Measurements from ENCODE around the gene ELOF1. TPM values are rescaled to one million over a fixed set of nuclear protein-coding genes. Genes with fewer than 3 reads are reported as not detected.

Gene ELOF1
- total RNA-seq, 1 experiment from 2014 or later = 44.7 TPM

GRCh38 chr19:11535792-11536595 is 23.0 kb downstream of the ELOF1 start:
- DNase-seq (ENCODE audit: low read depth) = peak; percentile 81

- DNase-seq (ENCODE audit: low read depth) = no peak
These were observed 24.1 kb downstream of the ELOF1 start for GRCh38 chr19:11534948-11535347.

GRCh38 chr19:11534538-11534937 is 24.5 kb downstream of the ELOF1 start:
- no peak for DNase-seq (ENCODE audit: low read depth)

DNA sequence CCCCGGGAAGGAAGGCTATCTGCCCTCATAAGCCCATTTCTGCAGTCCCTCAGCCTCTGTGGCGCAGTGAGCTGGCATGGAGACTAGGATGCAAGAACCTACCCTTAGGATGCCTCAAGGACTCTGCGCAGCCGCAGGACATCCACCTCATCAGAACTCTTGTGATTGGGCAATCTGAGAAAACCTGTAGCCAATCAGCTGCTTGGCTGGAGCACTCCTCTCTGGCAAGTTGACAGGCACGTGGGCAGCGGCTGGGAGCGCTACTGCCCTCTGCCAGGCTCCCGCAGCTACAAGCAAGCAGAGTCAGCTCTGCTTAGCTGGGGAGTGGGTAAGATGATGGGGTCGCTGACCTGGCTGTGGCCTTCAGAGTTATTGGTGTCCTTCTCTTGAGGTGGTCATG is 28.6 kb downstream of the ELOF1 start:
- DNase-seq (ENCODE audit: low read depth) = peak; percentile 48

DNA sequence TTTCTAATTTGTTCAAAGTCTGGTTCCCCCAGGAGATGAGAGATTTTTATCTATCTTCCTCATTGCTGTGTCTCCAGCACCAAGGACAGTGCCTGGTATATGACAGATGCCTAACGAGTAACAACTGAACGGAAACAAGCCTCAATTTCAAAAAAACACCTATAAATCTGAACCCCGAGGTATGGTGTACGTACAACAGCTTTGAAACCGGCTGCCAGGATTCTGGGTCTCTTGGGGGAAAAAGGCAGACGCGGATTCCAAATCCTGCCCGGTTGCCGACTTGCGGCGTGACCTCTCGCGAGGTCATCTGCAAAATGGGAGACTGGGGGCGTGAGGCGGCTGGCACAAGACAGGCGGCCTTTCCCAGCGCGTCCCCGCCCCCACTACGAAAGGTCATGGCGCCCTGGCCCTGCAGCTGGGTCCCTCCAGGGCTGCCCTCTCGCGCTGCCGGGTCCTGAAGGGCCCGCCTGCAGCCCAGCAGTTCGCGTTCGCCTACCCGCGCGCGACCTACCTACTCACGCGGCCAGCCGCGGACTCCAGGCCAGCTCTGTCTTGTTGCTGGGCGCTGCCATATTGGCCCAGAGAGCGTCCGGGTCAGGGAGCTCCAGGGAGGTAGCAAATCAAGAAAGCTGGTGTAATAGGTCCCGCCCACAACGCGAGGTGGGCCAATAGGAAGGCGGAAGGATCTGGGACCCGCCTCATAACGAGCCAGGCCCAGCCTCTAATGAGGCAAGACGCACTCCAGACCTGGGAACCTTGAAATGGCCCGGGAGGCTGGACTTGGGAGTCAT is 30.3 kb downstream of the ELOF1 start, which contains the start of gene ECSIT:
Gene ECSIT (minus strand): TSS at position 584 of the 791 bp plus-strand sequence. CDS start 9,964 bp downstream, outside the sequence.
- peak; percentile 98 for DNase-seq (ENCODE audit: low read depth)

DNA sequence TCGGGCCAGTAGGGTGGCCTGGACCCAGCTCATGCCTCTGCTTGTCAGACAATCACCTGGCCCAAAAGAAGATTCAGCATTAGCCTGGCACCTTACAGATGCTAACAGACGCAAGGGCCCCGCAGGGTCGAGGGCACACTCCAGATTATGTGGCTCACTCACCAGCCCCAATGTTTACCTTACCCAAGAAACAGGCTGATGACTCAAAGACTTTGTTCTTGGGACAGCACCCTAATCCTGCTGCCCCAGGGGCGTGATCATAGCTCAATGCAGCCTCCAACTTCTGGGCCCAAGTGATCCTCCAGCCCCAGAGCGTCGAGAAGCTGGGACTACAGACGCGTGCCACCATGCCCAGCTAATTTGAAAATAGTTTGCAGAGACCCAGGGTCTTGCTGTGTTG is 39.9 kb downstream of the ELOF1 start:
- no peak for DNase-seq (ENCODE audit: low read depth)

DNA sequence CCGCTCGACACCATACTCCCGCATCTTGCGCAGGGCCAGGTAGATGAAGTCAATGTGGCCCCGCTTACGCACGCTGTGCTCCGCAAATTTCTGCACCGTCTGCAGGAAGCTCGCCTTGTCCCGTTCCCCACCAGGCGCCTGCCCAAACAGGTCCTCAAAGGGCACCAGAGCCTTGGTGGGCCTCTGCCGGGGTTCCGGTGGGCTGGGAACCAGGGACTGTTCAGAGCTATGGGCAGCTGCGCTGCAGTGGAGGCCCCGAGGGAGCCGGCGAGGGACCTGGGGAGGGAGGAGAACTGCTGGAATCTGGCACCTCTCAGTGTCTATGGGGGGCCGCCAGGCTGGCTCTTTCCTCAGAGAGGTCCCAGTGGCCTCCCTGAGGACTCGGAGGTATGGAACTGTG is 45.1 kb downstream of the ELOF1 start:
- DNase-seq (ENCODE audit: low read depth) = no peak

GRCh38 chr19:11510444-11510843 is 48.6 kb downstream of the ELOF1 start:
- DNase-seq (ENCODE audit: low read depth) = no peak

- no peak for DNase-seq (ENCODE audit: low read depth)
These were observed 51.5 kb downstream of the ELOF1 start for GRCh38 chr19:11507370-11508078.

DNA sequence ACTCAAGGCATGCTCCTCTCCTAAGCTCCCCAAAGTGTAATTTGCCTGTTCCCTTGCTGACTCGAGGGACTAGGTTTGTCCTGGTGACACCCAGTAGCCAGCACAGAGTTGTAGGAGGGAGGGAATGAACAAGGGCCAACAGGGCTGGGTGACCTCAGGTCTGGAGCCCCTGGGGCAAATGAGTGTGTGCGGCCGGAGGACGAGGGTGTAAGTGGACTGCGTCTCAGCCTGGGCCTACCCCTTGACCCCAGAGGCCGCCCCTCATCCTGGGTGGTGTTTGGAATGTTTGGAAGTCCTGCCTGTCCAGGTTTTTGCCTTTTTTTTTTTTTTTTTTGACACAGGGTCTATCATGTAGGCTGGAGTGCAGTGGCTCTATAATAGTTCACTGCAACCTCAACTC is 52.1 kb downstream of the ELOF1 start:
- no peak for DNase-seq (ENCODE audit: low read depth)

DNA sequence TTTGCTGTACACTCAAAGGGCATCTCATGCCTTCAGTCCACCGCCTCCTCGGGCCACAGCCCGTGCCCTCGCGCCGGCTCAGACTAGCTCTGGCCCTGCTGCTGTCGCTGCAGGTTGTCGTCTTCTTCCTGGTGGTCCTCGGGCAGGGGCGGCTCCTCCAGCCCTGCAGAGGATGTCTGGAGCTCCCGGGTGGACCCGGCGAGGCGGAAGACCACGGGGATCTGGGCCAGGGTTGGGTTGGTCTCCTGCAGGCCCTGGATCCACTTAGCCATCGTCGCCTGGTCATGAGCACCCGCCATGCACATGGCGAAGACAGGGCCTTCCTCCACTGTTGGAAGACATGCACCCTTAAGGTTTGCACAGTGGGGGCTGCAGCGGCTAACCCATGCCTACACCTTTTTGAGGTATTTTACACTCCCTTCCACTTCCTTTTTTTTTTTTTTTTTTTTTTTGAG is 52.9 kb downstream of the ELOF1 start:
- DNase-seq (ENCODE audit: low read depth) = no peak

- peak; percentile 92 for DNase-seq (ENCODE audit: low read depth)
These were observed 53.4 kb downstream of the ELOF1 start, which contains the start of gene ZNF653 for GRCh38 chr19:11505504-11506100. Gene ZNF653, minus strand, starts transcription at chr19:11505839. Its CDS starts 53 bp downstream, at chr19:11505786.

DNA sequence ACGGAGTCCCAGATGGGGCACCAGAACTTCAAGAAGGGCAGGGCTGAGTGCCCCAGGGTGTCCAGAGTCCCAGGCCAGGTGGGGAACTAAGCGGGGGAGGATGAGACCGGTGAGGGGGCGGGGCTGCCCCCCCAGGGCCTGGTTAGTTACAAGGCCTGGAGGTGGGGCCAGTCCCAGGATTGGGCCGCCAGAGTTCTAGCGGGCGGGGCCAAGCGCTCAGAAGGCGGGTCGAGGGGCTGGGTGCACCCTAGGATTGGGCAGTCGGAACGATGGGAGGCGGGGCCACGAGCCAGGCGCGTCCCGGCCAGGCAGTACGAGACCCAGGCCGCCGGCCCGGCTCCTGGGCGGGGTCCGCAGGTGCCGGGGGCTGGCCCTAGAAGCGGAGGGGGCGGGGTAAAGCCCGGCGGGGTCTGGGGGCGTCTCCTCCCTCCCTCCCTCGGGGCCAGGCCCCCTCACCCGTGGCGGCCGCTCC is 54.0 kb downstream of the ELOF1 start:
- peak; percentile 88 for DNase-seq (ENCODE audit: low read depth)

DNA sequence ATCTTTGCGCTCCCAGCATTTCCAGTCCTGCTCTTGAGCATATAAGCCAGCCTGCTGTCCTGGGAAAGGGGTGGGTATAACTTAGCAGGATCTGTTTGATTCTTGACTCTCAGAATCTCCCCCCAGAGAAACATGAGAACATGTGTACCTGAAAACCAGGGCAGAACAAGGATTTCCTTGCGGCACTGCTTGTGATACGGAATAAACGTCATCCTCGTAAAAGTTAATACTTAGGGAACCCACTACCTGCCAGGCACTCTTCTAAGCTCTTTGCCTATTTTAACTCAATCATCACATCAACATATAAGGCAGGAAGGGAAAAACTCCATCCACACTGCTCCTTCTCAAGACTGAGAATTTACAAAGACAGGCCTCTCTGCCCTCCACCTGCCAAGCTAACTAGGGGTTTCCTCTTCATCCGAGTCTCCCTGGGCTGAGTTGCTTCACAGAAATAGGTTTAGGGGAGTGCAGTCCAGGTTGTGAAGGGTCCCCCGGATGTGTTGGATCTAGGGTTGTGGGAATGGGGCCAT is 54.5 kb downstream of the ELOF1 start:
- DNase-seq (ENCODE audit: low read depth) = no peak

Other genes with a start within 250 kb of the ELOF1 start
- gene RAB3D, start 219.6 kb downstream of the ELOF1 start, total RNA-seq (2014; rRNA removed) = 1.3 and 1.5 TPM in 2 replicates
- 158 and 174 TPM in 2 replicates for gene TMEM205, start 213.0 kb downstream of the ELOF1 start, total RNA-seq (2014; rRNA removed)
- 2.8 and 3.6 TPM in 2 replicates for gene CCDC159, start 212.7 kb downstream of the ELOF1 start, total RNA-seq (2014; rRNA removed)
- gene PLPPR2, start 203.8 kb downstream of the ELOF1 start, total RNA-seq (2014; rRNA removed) = 25.1 and 31.7 TPM in 2 replicates
- 1.5 and 2.2 TPM in 2 replicates for gene SWSAP1, start 184.6 kb downstream of the ELOF1 start, total RNA-seq (2014; rRNA removed)
- 7.7 and 8.3 TPM in 2 replicates for gene EPOR, start 174.9 kb downstream of the ELOF1 start, total RNA-seq (2014; rRNA removed)
- 3.2 and 5.6 TPM in 2 replicates for gene RGL3, start 139.9 kb downstream of the ELOF1 start, total RNA-seq (2014; rRNA removed)
- 0.38 and 0.75 TPM in 2 replicates for gene ODAD3, start 124.1 kb downstream of the ELOF1 start, total RNA-seq (2014; rRNA removed)
- 164 and 193 TPM in 2 replicates for gene PRKCSH, start 123.6 kb downstream of the ELOF1 start, total RNA-seq (2014; rRNA removed)
- not detected in 2 replicates for gene ELAVL3, start 78.2 kb downstream of the ELOF1 start, total RNA-seq (2014; rRNA removed)
- gene ZNF653, start 53.4 kb downstream of the ELOF1 start, total RNA-seq (2014; rRNA removed) = 7.3 and 12.0 TPM in 2 replicates
- 24.8 and 32.1 TPM in 2 replicates for gene ECSIT, start 30.1 kb downstream of the ELOF1 start, total RNA-seq (2014; rRNA removed)
- gene CNN1, start 20.4 kb downstream of the ELOF1 start, total RNA-seq (2014; rRNA removed) = 0.58 and 1.0 TPM in 2 replicates
- 0.34 and 0.38 TPM in 2 replicates for gene ACP5, start 18.4 kb upstream of the ELOF1 start, total RNA-seq (2014; rRNA removed)
- gene ZNF627, start 38.3 kb upstream of the ELOF1 start, total RNA-seq (2014; rRNA removed) = 18.8 and 19.2 TPM in 2 replicates
- gene ZNF823, start 179.7 kb upstream of the ELOF1 start, total RNA-seq (2014; rRNA removed) = 7.1 and 10.2 TPM in 2 replicates
- gene ZNF441, start 207.8 kb upstream of the ELOF1 start, total RNA-seq (2014; rRNA removed) = 5.4 and 7.1 TPM in 2 replicates
- gene ZNF491, start 239.3 kb upstream of the ELOF1 start, total RNA-seq (2014; rRNA removed) = 0.80 and 0.90 TPM in 2 replicates